Retina (tissue), 1 donor: ENCODE data around the gene HSF4.

Experiments
- DNase-seq: peaks from one replicate; pipeline ENCODE4 v3.0.0-alpha.2; 2016

Gene HSF4

GRCh38 chr16:67187175-67187890, 22.8 kb downstream of the HSF4 start:
- no peak for DNase-seq

- DNase-seq, result no peak
These were observed 23.8 kb downstream of the HSF4 start for GRCh38 chr16:67188323-67188722.

DNA sequence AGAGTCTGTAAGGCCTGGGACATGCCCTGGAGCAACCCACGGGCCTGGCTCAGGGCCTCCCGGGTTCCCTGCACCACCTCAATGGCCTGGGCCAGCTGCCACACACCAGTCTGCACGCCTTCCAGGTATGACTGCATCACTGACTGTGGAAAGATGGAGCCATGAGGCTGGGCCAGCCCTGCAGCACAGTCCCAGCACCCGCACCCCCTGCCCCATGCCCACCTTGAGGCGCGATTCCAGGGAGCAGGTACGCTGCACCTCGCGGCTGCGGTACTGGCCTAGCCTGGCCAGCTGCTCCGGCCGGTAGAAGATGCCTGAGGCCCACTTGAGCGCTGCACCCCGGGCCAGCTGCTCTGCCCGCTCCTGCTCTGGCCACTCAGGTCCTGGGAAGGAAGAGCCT, 24.3 kb downstream of the HSF4 start:
- DNase-seq, result no peak

- DNase-seq, result no peak
These were observed 25.5 kb downstream of the HSF4 start, which contains the start of gene EXOC3L1 for GRCh38 chr16:67190041-67190440. EXOC3L1 (minus strand) TSS chr16:67190136; CDS start chr16:67189676, 460 bp downstream.

DNA sequence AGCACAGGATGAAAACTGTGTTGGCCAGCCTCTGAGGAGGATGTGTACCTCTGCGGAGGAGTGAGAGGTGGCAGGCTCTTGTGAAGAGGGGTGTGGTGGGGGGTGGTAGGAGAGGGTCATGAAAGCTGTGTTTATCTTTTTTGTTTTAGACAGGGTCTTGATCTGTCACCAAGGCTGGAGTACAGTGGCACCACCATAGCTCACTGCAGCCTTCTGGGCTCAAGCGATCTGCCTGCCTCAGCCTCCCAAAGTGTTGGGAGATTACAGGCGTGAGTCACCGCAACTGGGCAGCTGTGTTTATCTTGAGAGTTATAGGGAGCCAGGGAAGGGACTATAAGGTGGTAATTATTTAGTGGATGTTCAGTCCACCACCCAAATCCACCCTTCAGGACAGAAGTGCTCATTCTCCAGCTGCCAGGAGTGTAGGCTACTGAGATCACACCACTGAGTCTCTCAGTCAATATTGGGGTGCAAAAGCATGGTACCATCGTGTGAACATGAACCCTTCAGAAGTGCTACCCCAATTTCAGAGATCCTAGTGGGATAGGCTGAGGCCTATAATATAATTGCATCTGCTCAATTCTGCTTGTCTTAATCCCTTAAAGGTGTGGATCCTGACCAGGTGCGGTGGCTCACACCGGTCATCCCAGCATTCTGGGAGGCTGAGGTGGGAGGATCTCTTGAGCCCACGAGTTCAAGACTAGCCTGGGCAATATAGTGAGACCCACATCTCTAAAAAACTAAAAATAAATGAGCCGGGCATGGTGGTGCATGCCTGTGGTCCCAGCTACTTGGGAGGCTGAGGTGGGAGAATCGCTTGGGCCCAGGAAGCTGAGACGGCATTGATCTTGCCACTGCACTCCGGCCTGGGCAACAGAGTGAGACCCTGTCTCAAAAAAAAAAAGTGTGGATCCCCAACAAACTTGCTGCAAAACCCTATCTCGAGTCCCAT, 26.2 kb downstream of the HSF4 start:
- DNase-seq, result no peak

DNA sequence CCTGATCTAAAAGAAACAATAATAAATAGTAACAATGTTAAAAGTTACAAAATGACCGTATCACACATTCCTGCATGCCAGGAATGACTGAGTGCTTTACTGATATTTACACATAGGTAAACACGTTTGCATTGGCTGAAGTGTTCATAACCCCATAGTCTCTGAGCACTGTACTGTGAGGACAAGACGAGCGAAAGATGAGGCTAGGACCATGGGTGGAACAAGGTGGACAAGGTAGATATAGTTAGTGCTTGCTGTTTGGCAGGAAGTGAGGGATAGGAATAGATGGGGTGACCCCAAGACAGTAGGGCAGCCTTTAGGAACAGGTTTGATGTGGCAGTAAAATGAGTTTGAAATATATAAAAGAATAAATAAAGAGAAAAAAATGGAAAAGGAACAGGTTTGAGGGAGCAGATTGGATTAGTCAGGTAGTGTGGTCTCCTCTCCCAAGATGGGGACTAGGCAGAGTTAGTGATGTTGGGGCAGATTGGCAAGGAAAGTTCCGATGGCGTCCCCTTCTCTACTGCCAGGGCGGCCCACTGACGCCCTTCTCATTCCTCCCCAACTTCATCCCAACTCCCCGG, 27.0 kb downstream of the HSF4 start:
- DNase-seq, result no peak

DNA sequence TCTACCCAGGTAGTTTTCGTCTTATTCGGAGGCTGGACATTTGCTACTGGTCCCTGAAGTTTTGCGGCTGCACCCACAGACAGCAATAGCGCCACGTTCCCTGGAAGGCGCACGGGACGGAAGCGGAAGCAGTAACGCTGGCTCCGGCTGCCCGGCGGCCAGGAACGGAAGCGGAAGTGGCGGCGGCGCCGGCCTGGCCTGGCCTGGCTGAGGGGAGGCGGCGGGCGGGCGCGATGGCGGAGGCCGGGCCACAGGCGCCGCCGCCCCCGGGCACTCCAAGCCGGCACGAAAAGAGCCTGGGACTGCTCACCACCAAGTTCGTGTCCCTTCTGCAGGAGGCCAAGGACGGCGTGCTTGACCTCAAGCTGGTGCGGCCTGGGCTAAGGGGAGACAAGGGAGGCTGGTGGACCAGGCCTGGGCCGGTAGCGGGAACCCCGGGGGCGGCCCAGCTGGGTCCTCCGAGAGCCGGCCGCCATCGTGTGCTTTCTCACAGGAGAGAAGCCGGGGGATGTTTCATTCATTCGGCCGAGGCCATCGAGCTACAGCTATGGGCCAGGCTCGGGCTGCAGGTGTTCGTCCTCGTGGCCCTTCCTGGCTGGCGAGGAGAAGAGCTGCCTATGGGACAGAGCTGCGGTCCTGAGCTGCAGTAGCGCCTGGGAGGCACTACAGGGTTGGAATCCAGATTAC, 27.6 kb downstream of the HSF4 start, which contains the start of gene E2F4:
Gene E2F4, plus strand, starts transcription at position 161 of the 687 bp plus-strand sequence. Its CDS starts 73 bp downstream, at position 234.
- DNase-seq, result peak; percentile 91

- DNase-seq, result no peak
These were observed 28.3 kb downstream of the HSF4 start for GRCh38 chr16:67192781-67193361.

DNA sequence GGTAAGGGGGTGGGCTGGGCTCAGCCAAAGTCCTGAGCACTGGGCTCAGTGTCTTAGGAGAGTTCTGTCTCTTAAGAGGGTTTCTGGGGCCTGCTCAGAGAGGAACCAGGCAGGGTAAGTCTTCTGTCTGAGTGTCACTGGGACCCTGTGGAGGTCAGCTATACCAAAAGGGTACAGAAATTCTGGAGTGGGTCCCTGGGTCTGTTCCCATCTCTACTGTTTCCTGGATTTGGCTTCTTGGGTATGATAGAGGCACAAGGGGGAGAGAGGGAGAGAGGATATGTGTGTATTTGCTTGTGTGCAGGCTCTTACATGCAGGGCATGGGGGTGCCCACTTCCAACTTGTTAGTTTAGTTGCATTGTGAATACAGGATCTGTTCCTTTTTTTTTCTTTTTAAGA, 29.0 kb downstream of the HSF4 start:
- no peak for DNase-seq

DNA sequence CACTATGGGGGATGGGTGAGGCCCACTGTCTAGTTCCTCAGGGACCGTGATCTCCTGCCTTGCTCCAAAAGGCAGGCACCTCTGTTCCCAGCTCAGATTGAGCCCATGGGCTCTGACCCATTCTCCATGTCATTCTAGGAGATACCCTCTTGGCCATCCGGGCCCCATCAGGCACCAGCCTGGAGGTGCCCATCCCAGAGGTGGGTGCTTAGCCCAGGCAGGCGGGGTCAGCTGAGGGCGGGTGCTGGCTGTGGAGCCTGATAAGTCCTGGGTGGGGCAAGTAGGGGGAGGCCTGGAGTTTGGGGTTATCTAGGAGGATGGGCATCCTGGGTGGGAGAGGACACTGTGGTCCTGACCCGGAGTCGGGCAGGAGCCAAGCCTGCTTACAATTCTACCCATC, 29.7 kb downstream of the HSF4 start:
- DNase-seq, result no peak

GRCh38 chr16:67195676-67196075, 31.1 kb downstream of the HSF4 start:
- no peak for DNase-seq

GRCh38 chr16:67196881-67197280, 32.3 kb downstream of the HSF4 start:
- DNase-seq, result no peak

DNA sequence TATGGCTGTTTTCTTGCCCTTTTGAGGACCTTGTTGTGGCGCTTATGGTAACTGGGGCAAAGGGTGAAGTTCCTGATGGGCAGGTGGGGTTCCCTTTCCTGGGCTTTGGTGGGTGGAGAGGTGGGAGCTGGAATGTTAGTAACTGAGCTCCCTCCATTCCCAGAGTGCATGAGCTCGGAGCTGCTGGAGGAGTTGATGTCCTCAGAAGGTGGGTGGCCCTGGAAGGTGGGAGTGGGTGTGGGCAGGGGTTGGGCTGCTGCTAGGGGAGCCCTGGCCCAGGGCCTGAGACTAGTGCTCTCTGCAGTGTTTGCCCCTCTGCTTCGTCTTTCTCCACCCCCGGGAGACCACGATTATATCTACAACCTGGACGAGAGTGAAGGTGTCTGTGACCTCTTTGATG, 33.2 kb downstream of the HSF4 start:
- DNase-seq, result no peak

GRCh38 chr16:67198238-67198734, 33.7 kb downstream of the HSF4 start:
- no peak for DNase-seq

GRCh38 chr16:67199011-67199807, 34.7 kb downstream of the HSF4 start, which contains the start of gene ELMO3:
ELMO3 (plus strand) TSS chr16:67199131; CDS start chr16:67199327, 196 bp downstream.
- DNase-seq, result peak; percentile 40

GRCh38 chr16:67199808-67200198, 35.3 kb downstream of the HSF4 start:
- DNase-seq, result no peak

DNA sequence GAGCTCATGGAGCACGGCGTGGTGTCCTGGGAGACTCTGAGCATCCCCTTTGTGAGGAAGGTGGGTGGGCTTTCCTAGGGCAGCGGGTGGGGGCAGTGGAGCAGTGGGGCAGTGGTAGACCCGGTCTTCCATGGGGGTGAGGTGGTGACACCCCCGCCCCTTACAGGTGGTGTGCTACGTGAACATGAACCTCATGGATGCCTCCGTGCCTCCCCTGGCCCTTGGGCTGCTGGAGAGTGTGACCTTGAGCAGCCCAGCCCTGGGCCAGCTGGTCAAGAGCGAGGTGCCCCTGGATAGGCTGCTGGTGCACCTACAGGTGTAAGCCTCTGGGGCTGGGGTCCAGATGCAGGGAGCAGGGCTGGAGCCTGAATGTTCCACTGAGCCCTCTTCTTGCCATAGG, 35.9 kb downstream of the HSF4 start:
- no peak for DNase-seq

DNA sequence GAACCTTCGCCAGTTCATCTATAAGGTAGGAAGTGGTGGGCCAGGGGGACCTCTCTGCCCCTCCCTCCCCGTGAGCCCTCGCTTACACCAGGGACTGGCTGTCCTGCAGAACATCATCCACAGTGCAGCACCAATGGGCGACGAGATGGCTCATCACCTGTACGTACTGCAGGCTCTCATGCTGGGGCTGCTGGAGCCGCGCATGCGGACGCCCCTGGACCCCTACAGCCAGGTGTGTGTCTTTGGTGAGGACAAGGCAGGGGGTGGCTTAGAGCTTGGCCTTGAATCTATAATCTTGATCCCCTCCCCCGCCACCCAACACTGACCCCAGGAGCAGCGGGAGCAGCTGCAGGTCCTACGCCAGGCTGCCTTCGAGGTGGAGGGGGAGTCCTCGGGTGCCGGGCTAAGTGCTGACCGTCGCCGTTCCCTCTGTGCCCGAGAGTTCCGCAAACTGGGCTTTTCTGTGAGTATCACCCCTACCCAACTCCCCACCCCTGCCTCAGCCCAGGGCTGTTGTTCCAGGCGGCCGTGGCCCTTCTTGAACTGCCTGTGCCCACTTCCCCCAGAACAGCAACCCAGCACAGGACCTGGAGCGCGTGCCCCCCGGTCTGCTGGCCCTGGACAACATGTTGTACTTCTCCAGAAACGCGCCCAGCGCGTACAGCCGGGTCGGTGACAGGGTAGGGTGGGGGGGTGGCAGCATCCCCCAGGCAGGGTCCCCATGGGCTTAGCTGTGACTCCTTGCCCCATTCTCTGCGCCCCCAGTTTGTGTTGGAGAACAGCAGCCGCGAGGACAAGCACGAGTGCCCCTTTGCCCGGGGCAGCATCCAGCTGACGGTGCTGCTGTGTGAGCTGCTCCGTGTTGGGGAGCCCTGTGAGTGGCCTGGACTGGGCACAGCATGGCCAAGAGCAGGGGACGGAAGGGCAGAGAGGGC, 37.1 kb downstream of the HSF4 start:
- DNase-seq, result no peak

DNA sequence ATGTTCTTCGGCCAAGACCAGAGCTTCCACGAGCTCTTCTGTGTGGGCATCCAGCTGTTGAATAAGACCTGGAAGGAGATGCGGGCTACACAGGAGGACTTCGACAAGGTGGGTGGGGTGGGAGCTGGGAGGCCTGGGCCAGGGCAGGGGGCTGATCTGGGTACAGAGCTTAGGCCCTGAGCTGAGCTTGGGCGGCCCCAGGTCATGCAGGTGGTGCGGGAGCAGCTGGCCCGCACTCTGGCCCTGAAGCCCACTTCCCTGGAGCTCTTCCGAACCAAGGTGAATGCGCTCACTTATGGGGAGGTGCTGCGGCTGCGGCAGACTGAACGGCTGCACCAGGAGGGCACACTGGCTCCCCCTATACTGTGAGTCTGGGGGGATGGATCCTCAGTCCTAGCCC, 37.9 kb downstream of the HSF4 start:
- no peak for DNase-seq

GRCh38 chr16:67202956-67203493, 38.5 kb downstream of the HSF4 start:
- DNase-seq, result no peak
